Measurements from ENCODE around the gene TMEM120B. TPM values are rescaled to one million over a fixed set of nuclear protein-coding genes. Genes with fewer than 3 reads are reported as not detected.

The TMEM120B gene
- polyA plus RNA-seq, 1 donor from 2014 or later: 9.8 TPM

DNA sequence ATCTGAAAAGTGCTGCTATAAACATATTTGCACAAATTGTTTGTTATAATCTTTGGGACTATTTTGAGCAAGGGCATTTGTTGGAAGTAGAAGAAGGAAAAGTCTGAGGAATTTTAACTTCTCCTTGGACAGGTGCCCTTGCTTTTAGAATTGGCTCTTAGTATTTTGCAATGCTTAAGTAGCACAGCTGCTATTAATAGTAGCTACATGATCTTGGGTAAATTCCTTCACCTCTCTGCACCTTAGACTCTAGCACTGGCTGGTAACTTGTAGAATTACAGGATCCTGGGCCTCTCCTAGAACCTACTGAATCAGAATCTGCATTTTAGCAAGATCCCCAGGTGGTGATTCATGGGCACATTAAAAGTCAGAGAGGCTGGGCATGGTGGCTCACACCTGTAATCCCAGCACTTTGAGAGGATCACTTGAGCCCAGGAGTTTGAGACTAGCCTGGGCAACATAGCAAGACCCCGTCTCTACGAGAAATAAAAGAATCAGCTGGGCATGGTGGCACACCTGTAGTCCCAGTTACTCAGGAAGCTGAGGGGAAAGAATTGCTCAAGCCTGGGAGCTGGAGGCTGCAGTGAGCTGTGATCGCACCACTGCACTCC is 10.8 kb upstream of the TMEM120B start:
- no peak overlapping the region for H3K27ac ChIP-seq (ENCODE audit: low read length)
- H3K27me3 ChIP-seq (ENCODE audit: insufficient read depth, low read depth, low read length): no peaks in the 10 kb centered on the region
- no peak overlapping the region for H3K9ac ChIP-seq (ENCODE audit: low read length)
- no peak overlapping the region for H3K4me2 ChIP-seq (ENCODE audit: low read length)
- no peak overlapping the region for H3K4me3 ChIP-seq (ENCODE audit: low read length)
- TF ChIP-seq CTCF (IDR thresholded peaks at IDR 0.05; ENCODE audit: poor library complexity, severe bottlenecking) (no peak), EP300 (conservative IDR thresholded peaks at IDR 0.05; ENCODE audit: poor library complexity, severe bottlenecking) (no peak), POLR2AphosphoS5 (IDR thresholded peaks at IDR 0.05) (no peak), SMC3 (conservative IDR thresholded peaks at IDR 0.05; ENCODE audit: poor library complexity) (no peak), MXI1 (conservative IDR thresholded peaks at IDR 0.05; ENCODE audit: poor library complexity, severe bottlenecking) (no peak), TAF1 (IDR thresholded peaks at IDR 0.05; ENCODE audit: low read depth) (no peak), RAD21 (conservative IDR thresholded peaks at IDR 0.05) (no peak), EZH2 (IDR thresholded peaks at IDR 0.05; ENCODE audit: borderline replicate concordance, insufficient read depth, low read length, poor library complexity, severe bottlenecking) (no peak)
- TF ChIP-seq, protein P1, sequence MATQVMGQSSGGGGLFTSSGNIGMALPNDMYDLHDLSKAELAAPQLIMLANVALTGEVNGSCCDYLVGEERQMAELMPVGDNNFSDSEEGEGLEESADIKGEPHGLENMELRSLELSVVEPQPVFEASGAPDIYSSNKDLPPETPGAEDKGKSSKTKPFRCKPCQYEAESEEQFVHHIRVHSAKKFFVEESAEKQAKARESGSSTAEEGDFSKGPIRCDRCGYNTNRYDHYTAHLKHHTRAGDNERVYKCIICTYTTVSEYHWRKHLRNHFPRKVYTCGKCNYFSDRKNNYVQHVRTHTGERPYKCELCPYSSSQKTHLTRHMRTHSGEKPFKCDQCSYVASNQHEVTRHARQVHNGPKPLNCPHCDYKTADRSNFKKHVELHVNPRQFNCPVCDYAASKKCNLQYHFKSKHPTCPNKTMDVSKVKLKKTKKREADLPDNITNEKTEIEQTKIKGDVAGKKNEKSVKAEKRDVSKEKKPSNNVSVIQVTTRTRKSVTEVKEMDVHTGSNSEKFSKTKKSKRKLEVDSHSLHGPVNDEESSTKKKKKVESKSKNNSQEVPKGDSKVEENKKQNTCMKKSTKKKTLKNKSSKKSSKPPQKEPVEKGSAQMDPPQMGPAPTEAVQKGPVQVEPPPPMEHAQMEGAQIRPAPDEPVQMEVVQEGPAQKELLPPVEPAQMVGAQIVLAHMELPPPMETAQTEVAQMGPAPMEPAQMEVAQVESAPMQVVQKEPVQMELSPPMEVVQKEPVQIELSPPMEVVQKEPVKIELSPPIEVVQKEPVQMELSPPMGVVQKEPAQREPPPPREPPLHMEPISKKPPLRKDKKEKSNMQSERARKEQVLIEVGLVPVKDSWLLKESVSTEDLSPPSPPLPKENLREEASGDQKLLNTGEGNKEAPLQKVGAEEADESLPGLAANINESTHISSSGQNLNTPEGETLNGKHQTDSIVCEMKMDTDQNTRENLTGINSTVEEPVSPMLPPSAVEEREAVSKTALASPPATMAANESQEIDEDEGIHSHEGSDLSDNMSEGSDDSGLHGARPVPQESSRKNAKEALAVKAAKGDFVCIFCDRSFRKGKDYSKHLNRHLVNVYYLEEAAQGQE (IDR thresholded peaks at IDR 0.05; ENCODE audit: borderline replicate concordance): no peak
- no peaks in the 10 kb centered on the region for H3K36me3 ChIP-seq (ENCODE audit: insufficient read depth, low read length)
- H3K79me2 ChIP-seq (replicated peaks; ENCODE audit: insufficient read depth, low read length): no peaks in the 10 kb centered on the region
- no peaks in the 10 kb centered on the region for H3K9me3 ChIP-seq (ENCODE audit: low read length)
- H2AFZ ChIP-seq (ENCODE audit: low read depth, low read length): no peak overlapping the region
- H3F3A ChIP-seq (ENCODE audit: insufficient read depth, low read length, poor library complexity, severe bottlenecking): no peaks in the 10 kb centered on the region
- no peaks in the 10 kb centered on the region for H3K9me2 ChIP-seq (ENCODE audit: insufficient read depth, low read length)
- H4K20me1 ChIP-seq (ENCODE audit: insufficient read depth): no peaks in the 10 kb centered on the region

DNA sequence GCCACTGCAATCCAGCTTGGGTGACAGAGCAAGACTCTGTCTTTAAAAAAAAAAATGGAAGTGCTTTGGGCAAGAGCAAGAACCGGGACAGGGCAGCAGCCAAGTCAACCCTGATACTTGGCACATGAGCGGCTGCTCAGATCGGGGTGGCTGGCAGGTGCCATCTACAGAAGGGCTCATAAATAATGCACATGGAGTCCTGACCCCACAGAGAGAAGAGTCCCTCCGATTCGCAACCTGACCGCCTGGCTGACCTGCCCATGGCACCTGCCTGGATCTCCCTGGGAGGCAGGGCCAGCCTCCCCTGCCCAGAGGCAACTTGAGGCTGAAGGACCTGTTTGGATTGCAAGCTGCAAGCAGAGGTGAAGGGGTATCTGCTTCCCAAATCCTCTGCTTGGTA is 9.6 kb upstream of the TMEM120B start:
- Histone ChIP-seq H4K20me1 (ENCODE audit: insufficient read depth) (no peaks in the 10 kb centered on the region), H3K79me2 (replicated peaks; ENCODE audit: insufficient read depth, low read length) (no peaks in the 10 kb centered on the region), H3F3A (ENCODE audit: insufficient read depth, low read length, poor library complexity, severe bottlenecking) (no peaks in the 10 kb centered on the region), H3K4me3 (ENCODE audit: low read length) (no peak overlapping the region), H2AFZ (ENCODE audit: low read depth, low read length) (no peak overlapping the region), H3K9me3 (ENCODE audit: low read length) (no peaks in the 10 kb centered on the region), H3K27me3 (ENCODE audit: insufficient read depth, low read depth, low read length) (no peaks in the 10 kb centered on the region), H3K27ac (ENCODE audit: low read length) (no peak overlapping the region), H3K9ac (ENCODE audit: low read length) (no peak overlapping the region), H3K36me3 (ENCODE audit: insufficient read depth, low read length) (no peaks in the 10 kb centered on the region), H3K9me2 (ENCODE audit: insufficient read depth, low read length) (no peaks in the 10 kb centered on the region), H3K4me2 (ENCODE audit: low read length) (no peak overlapping the region)
- no peak for TF ChIP-seq MXI1 (conservative IDR thresholded peaks at IDR 0.05; ENCODE audit: poor library complexity, severe bottlenecking)
- no peak for TF ChIP-seq EP300 (conservative IDR thresholded peaks at IDR 0.05; ENCODE audit: poor library complexity, severe bottlenecking)
- TF ChIP-seq TAF1 (IDR thresholded peaks at IDR 0.05; ENCODE audit: low read depth): no peak
- TF ChIP-seq SMC3 (conservative IDR thresholded peaks at IDR 0.05; ENCODE audit: poor library complexity): no peak
- TF ChIP-seq POLR2AphosphoS5 (IDR thresholded peaks at IDR 0.05): no peak
- TF ChIP-seq RAD21 (conservative IDR thresholded peaks at IDR 0.05): no peak
- no peak for TF ChIP-seq CTCF (IDR thresholded peaks at IDR 0.05; ENCODE audit: poor library complexity, severe bottlenecking)
- TF ChIP-seq EZH2 (IDR thresholded peaks at IDR 0.05; ENCODE audit: borderline replicate concordance, insufficient read depth, low read length, poor library complexity, severe bottlenecking): no peak
